ENCODE results near the gene SECISBP2. TPM values are rescaled to one million over a fixed set of nuclear protein-coding genes. Genes with fewer than 3 reads are reported as not detected.

The SECISBP2 gene
- total RNA-seq, 1 donor from 2014 or later = 56.7 TPM

GRCh38 chr9:89317282-89317681, 1.0 kb upstream of the SECISBP2 start:
- Mint-ChIP-seq H3K27me3 (ENCODE audit: low read depth) (peaks cover 6% of the 10 kb centered on the region), H3K9me3 (no peaks in the 10 kb centered on the region), H3K36me3 (ENCODE audit: low read depth) (peaks cover 25% of the 10 kb centered on the region), H3K4me3 (peak overlapping the region; percentile 90), H3K27ac (ENCODE audit: unreplicated experiment) (peak overlapping the region; percentile 98), H3K4me1 (peaks cover 73% of the 10 kb centered on the region)
- no peak for DNase-seq (ENCODE audit: low read depth, low spot score)
- no peak for TF ChIP-seq CTCF (conservative IDR thresholded peaks at IDR 0.05)

DNA sequence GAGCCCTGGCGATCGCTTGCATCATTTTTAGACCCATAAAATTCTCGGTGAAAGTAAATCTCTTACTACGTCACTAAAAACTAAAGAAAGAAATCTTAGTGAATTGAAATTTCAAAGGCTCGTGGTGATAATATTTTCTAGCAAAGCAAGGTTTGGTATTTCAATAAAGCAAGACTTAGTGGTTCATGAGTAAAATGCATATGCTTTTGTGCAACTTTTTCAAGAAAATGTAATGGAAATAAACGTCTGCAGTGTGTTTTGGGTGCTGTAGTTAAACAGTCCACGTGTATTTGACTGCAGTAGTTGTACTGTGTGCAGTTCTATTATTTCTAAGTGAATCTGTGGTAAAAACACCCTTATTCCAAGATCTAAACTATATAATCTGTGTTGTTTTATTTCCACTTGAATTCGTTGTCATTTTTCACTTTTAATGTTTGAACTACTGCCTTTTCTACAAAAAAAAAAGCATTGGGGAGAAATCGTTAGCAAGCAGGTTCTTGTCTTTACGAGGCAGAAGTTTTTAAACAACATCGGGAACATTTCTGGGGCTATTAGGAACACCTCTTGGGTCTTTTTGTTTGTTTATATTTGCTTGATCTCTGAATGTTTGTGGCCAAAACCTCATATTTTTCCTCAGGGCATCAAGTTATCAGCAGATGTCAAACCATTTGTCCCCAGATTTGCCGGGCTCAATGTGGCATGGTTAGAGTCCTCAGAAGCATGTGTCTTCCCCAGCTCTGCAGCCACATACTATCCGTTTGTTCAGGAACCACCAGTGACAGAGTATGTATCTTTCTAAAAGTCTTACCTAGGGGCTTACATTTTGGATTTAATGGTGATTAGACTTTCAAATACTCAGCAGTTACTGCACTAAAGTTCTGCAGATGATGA, 960 bp downstream of the SECISBP2 start:
- DNase-seq (ENCODE audit: low read depth, low spot score) = no peak
- Mint-ChIP-seq H3K27me3 (ENCODE audit: low read depth) (peaks cover 6% of the 10 kb centered on the region), H3K9me3 (no peaks in the 10 kb centered on the region), H3K4me1 (peaks cover 61% of the 10 kb centered on the region), H3K36me3 (ENCODE audit: low read depth) (peaks cover 23% of the 10 kb centered on the region), H3K27ac (ENCODE audit: unreplicated experiment) (peak overlapping the region; percentile 97), H3K4me3 (peak overlapping the region; percentile 90)
- TF ChIP-seq CTCF (conservative IDR thresholded peaks at IDR 0.05) = peak; percentile 29

GRCh38 chr9:89323390-89323789, 5.1 kb downstream of the SECISBP2 start:
- Mint-ChIP-seq H3K9me3 (no peaks in the 10 kb centered on the region), H3K4me1 (peaks cover 33% of the 10 kb centered on the region), H3K4me3 (no peak overlapping the region), H3K27me3 (ENCODE audit: low read depth) (peaks cover 3% of the 10 kb centered on the region), H3K36me3 (ENCODE audit: low read depth) (no peaks in the 10 kb centered on the region), H3K27ac (ENCODE audit: unreplicated experiment) (no peak overlapping the region)
- no peak for DNase-seq (ENCODE audit: low read depth, low spot score)
- no peak for TF ChIP-seq CTCF (conservative IDR thresholded peaks at IDR 0.05)

DNA sequence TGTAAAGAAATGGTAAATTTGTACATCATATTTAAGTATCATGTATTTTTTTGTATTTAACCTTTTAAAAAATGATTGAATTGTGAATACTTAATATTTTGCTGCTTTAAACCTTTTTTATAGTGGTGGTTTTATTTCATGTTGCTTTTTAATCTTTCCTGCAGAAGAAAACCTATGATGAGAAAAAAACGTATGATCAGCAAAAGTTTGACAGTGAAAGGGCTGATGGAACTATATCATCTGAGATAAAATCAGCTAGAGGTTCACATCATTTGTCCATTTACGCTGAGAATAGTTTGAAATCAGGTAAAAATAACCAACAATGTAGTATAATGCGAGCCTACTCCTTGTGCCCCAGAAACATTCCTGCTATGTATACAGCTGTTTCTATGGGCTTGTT, 7.4 kb downstream of the SECISBP2 start:
- no peaks in the 10 kb centered on the region for H3K9me3 Mint-ChIP-seq
- H3K4me1 Mint-ChIP-seq = peaks cover 15% of the 10 kb centered on the region
- TF ChIP-seq CTCF (conservative IDR thresholded peaks at IDR 0.05) = no peak
- H3K36me3 Mint-ChIP-seq (ENCODE audit: low read depth) = peaks cover 5% of the 10 kb centered on the region
- no peak overlapping the region for H3K27ac Mint-ChIP-seq (ENCODE audit: unreplicated experiment)
- no peaks in the 10 kb centered on the region for H3K27me3 Mint-ChIP-seq (ENCODE audit: low read depth)
- H3K4me3 Mint-ChIP-seq = no peak overlapping the region
- no peak for DNase-seq (ENCODE audit: low read depth, low spot score)

- Mint-ChIP-seq H3K9me3 (no peaks in the 10 kb centered on the region), H3K4me3 (no peak overlapping the region), H3K27ac (ENCODE audit: unreplicated experiment) (no peak overlapping the region), H3K36me3 (ENCODE audit: low read depth) (peaks cover 10% of the 10 kb centered on the region), H3K27me3 (ENCODE audit: low read depth) (no peaks in the 10 kb centered on the region), H3K4me1 (peaks cover 2% of the 10 kb centered on the region)
- TF ChIP-seq CTCF (conservative IDR thresholded peaks at IDR 0.05) = no peak
- no peak for DNase-seq (ENCODE audit: low read depth, low spot score)
Observed at GRCh38 chr9:89328064-89328463, 9.8 kb downstream of the SECISBP2 start.
